Gastroesophageal sphincter (tissue), 3 donors: ENCODE data around the gene DCC.

ENCODE experiments used
- CTCF ChIP-seq, 4 experiments: fragments of 200-600 bp in 2 of 4; fragments of 450-650 bp in 2 of 4; sonication (generic) in 1 of 4; IDR thresholded peaks; one replicate each; pipeline ENCODE4 v1.5.1; 2017 to 2019; ENCODE audit warnings: antibody characterized with exemption in 4 of 4, mild to moderate bottlenecking in 2 of 4, moderate library complexity in 2 of 4
- POLR2A ChIP-seq, 2 donors: fragments of 450-650 bp; IDR thresholded peaks; one replicate each; pipeline ENCODE4 v1.6.1; 2017; ENCODE audit warnings: antibody characterized with exemption in 2 of 2, mild to moderate bottlenecking in 2 of 2, moderate library complexity in 1 of 2

GRCh38 chr18:52764316-52764715, 424.3 kb downstream of the DCC start:
- TF ChIP-seq CTCF (IDR thresholded peaks at IDR 0.05), result no peak
- no peak for TF ChIP-seq POLR2A (IDR thresholded peaks at IDR 0.05)
